ENCODE measurements around the gene GATA3. TPM values are rescaled to one million over a fixed set of nuclear protein-coding genes. Genes with fewer than 3 reads are reported as not detected.

Gene GATA3
- total RNA-seq, 1 donor from 2014 or later: 0.76 TPM

GRCh38 chr10:8037941-8038894, 16.3 kb upstream of the GATA3 start:
- ATAC-seq: no peak

GRCh38 chr10:8039321-8039881, 15.1 kb upstream of the GATA3 start:
- no peak for ATAC-seq

- no peak for ATAC-seq
These were observed 13.8 kb upstream of the GATA3 start for GRCh38 chr10:8040651-8041050.

GRCh38 chr10:8041284-8041991, 13.1 kb upstream of the GATA3 start:
- ATAC-seq: no peak

GRCh38 chr10:8041992-8042720, 12.3 kb upstream of the GATA3 start:
- no peak for ATAC-seq

GRCh38 chr10:8042721-8043568, 11.5 kb upstream of the GATA3 start:
- peak; percentile 12 for ATAC-seq

GRCh38 chr10:8043569-8044306, 10.8 kb upstream of the GATA3 start:
- peak; percentile 16 for ATAC-seq

- ATAC-seq: no peak
These were observed 10.1 kb upstream of the GATA3 start for GRCh38 chr10:8044331-8044907.

- ATAC-seq: no peak
These were observed 9.4 kb upstream of the GATA3 start for GRCh38 chr10:8044908-8045725.

GRCh38 chr10:8045726-8046494, 8.6 kb upstream of the GATA3 start:
- no peak for ATAC-seq

GRCh38 chr10:8047452-8048280, 6.8 kb upstream of the GATA3 start:
- no peak for ATAC-seq

GRCh38 chr10:8048281-8049008, 6.0 kb upstream of the GATA3 start:
- no peak for ATAC-seq

GRCh38 chr10:8049045-8049864, 5.2 kb upstream of the GATA3 start:
- no peak for ATAC-seq

- no peak for ATAC-seq
These were observed 4.5 kb upstream of the GATA3 start for GRCh38 chr10:8049865-8050555.

GRCh38 chr10:8050556-8051108, 3.9 kb upstream of the GATA3 start:
- no peak for ATAC-seq

Data from esophagus mucosa (tissue), 1 donor.